Stimulated activated CD4-positive, alpha-beta T cell treated with anti-CD3 and anti-CD28 coated beads, TNF-alpha, amount 100 ng/mL, for 48 hours (primary cell): Measurements from ENCODE around the gene RETREG2.

Experiments
- DNase-seq, 3 donors: peaks; one replicate each; pipeline ENCODE4 v3.0.0-alpha.2; 2020; ENCODE audit warnings: low read depth in 3 of 3

The RETREG2 gene

DNA sequence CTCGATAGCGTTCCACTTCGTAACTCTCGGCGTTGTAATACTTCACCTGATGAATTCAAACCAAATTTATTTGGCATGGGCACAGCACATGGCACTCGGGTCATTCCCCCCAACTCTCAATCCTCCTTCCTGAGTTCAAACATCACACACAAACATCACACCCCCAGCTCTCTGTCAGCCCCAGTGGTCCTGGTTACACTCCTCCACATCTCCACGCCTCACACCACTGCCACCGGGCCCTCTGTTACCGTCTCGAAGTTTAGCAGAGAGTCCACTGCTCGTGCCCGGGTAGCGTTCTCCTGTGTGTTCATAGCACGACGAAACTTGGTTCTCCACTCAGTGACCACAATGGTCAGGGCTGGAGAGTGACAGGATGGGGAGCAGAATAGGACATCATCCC lies 36.1 kb downstream of the RETREG2 start:
- DNase-seq: no peak

DNA sequence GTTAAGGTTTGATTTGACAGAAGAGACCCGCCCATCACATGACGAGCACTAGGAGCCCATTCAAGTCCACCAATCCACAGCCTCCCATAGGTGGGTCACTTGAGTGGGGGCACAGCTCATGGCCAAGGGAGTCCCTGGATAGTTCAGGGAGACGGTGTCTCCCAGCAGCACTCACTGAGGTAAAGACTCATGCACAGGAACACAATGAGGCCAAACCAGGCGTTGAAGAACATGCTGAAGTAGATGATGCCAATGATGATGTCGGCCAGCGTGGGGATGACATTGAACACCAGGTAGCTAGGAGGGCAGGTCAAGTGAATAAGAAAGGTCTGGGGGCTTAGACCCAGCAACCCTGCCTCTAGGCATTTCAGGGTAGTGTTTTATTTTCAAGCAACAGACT lies 36.7 kb downstream of the RETREG2 start:
- no peak for DNase-seq

DNA sequence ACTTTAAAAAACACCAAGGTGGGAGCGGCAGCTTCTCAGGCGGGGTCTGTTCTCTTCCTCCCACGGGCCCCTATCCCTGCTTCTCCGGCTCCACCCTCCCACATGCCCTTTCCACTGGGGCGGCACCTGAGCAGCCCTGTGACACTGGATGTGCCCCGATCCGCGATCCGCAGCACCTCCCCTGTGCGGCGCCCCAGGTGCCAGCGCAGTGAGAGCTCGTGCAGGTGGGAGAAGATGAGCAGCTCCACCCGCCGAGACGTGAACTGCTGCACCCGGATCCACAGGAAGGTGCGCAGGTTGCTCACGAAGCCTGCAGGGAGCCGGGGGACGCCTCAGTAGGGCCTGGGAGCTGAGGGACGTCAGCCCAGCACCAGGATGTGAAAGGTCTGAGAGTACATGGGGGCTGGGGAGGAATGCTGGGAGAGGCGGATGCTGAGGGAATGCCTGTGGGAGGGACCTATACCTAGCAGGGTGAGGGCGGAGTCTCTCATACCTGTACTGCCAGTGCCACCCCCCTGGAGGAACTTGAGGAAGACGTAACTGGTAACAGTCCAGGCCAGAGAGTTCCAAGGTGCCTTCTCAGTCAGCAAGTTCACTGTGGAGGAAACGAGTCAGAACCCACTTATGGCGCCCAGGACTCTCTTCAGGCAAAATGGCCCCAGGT lies 37.9 kb downstream of the RETREG2 start:
- DNase-seq: no peak

- no peak for DNase-seq
These were observed 38.5 kb downstream of the RETREG2 start for GRCh38 chr2:219216535-219216915.

GRCh38 chr2:219218217-219218731 lies 40.2 kb downstream of the RETREG2 start:
- DNase-seq: no peak

DNA sequence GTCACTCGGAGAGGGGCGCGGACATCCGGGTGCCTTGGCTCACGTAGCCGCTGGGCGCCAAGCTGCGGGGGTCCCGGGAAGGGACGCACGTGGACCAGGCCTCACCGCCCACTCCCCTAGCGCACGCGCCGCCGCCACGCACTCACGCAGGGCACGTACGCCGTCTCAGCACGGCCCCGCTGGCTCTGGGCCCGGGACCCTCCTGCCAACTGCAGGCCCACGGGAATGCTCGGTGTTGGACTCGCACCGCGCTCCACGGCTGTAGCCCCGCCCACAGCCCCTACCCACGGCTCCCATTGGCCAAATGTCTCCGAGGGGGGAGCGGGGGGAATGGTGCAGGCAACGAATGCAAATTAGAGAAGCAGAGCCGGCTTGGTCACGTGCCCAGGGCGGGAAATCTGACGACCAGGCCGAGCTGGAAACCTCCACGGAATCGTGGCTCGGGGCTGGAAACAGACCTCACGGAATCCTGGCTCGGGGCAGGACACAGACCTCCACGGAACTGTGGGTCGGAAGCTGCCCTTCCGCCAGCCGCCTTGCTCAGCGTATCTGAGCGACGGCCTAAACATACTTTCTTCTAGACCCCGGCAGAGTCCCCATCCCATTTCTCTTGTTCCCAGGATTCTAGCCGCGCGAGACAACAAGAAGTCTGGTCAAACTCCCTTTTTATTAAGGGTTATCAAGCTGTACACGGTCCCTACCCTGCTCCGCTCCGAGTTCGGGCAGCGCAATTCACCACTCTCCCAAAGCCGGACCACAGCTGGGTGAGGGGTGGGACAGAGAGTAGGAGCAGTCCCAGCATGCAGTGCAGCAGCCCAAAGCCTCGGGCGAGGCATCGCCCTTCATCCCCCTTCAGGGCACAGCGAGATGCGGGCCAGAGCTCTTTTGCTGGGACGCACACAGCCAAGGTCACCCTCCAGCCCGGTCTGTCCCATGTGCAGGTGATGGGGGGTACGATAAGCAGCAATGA lies 40.9 kb downstream of the RETREG2 start, which contains the start of gene ABCB6:
TSS of gene ABCB6 (minus strand) at position 227 of the 970 bp plus-strand sequence. CDS start 285 bp downstream, outside the sequence.
- peak; percentile 69 to 93 (median 85) for DNase-seq

DNA sequence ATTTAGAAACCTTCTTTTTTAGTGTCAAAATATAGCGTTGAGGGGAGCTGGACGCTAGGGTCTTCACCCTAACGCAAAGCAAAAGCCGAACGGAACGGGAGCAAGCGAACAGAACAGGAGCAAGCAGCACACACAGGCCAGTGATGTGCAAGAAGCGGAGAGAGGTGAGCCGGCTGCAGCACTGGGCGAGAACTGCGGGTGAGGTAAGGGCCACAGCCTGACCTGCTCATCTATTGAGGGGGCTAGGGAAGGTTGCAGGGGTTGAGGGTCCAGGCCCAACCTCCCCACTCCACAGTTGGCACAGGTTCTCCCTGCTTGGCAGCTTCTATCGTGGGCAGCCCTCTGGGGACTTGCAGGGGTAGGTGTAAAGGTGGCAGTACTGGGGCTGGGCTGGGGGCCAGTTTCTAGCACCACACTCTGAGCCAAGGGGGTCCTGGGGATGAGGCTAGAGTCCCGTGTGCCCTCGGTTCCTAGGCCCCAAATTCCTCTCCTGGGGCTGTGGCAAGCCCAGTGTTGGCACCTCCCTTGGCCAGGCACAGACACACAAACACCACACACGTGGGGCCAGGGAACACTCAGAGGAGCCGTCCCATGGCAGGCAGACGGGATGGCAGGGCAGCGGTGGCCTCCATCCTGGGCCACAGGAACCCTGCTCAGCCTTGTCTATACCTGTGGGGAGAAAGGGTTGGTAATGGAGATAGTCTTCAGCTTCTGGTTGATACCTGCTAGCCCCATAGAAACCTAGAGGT lies 41.9 kb downstream of the RETREG2 start:
- DNase-seq: no peak

- no peak for DNase-seq
These were observed 42.8 kb downstream of the RETREG2 start for GRCh38 chr2:219220652-219221402.

- no peak for DNase-seq
These were observed 44.0 kb downstream of the RETREG2 start for GRCh38 chr2:219221957-219222518.

DNA sequence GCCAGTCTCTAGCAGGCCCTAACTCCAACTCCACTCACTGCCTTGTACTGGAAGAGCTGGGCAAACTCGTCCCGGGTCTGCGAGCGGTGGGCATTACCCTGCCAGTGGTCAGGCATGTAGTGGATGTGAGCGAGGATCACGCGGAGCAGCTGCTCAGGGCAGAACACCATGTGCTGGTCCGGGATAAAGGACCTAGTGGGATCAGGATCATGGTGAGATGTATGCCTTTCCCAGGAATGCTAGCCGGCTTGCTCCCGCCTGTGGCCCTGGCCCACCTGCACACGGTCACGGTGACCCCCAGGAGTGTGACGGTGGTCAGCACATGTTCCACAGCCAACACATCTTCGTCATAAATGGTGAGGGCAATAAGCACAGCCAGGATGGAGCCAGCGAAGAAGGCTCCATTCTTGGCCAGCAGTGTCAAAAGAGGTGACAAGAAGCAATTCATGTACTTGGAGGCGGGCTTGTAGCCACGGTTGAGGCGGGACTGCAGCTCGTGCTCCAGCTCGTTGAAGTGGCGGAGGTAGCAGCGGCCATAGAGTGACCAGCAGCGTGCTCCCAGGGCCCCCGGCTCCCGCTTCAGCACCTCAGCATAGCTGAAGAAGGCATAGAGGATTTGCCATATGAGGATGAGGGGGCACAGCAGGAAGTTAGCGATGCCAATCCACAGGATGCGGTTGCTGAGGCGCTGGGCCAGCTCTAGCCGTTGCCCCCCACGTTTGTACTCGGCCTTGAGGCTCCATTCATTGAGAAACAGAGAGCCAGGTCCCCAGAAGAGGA lies 45.9 kb downstream of the RETREG2 start:
- DNase-seq: no peak

DNA sequence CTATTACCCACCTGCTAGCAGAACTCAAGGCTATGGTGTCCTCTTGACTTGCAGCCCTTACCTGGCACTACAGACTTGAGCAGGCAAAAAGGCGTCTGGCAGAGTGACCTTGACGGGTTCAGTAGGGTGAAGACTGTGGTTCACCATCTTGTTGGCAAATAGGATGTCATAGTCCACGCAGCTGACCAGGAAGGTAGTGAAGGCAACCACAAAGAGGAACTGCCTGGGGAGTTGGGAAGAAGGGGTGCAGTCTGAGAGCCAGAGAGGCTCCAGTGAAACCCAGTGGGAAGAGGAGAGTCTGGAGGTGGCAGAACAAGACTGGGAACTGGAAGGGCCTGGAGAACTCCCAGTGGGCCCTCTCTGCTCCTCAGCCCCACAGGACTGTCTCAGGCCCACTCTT lies 47.3 kb downstream of the RETREG2 start:
- DNase-seq: no peak

DNA sequence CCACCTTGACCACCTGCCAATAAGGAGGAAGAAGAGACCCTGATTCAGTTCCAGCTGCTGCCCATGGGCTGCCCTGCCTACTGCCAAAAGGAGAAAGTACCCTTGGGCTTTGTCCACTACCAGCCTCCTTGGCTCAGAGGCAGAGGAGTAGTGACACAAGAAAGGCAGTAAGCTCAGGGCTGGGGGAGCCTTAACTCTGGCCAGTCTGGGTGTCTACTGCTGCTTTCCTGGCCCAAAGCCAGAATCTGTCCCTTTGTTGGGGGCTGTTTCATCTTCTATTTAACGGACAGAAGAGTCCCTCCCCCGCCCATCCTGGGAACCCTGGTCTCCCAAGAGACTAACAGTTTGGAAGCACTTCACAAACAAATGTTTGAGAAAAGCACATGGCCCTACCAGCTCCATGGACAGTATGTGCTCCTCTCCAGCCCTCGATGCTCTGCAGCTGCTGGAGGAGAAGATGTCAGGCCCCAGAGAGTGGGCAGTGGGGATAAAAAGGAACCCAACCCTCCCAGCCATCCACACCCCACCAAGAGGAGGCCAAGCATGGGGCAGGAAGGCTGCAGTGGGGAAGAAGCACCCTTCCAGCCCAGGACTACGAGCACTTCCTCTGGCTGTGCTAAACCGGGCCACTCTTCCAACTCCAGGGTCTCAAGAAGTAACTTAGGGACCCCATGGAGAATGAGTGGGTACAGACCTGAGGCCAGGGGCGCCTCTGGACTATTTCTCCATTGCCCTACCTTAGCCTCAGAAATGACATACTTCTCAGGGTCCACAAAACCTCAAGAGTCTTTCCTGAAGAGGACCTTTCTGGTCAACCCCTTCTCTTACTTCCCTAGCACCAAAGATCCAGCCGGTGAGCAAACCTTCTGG lies 50.2 kb downstream of the RETREG2 start:
- DNase-seq: no peak

DNA sequence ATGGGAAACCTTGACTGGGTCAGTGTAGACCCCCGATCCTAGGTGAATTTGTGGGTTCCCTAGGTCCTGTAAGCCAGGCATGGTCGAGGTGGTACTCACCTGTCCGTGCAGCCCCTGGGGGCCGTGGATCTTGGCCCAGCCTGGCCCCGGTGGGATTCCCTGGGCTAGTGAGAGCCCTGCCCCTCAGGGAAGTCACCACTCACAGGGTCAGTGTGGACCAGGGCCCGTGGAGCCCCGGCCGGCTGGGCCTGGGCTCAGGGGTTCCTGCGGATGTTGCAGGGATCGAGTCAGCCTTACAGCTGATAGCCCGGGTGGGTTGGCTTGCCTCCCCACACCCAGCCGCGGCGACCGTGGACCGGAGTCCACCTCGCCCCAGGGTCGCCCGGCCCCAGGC lies 50.8 kb downstream of the RETREG2 start:
- DNase-seq: no peak

DNA sequence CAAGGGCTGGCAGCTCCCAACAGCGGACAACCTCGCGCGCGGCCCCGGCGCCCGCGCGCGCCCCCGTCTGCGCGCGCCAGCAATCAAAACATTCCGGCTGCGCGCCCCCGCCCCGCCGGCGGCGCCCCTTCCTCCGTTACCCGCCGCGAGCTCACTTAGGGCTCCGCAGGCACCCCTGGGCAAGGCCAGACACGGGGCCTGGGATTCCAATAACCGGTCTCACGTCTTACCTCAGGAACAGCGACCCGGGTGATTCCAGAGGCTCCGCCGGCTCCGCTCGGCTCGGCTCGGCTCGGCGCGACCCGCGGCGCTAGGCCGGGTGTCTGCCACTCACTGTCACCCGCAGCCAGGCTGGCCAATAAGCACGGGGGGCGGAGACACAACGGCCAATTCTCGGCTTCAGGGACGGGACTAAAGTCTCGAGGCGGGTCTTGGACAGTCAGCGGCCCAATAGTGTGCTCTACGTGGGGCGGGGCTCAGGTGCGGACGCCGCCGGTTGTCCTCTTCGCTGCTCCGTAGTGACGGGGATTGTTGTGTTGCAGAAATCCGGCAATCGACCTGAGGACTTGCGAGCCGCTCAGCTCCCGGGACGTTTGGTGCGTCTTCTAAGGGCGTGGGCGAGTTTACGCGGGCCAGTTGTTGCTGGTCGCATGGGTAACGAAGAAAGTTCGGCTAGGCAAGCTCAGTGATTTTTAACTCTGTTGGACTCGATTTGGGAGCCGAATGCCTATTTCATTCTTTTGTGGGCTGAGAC lies 51.4 kb downstream of the RETREG2 start, which contains the start of the genes ANKZF1 and ATG9A:
TSS of gene ANKZF1 (plus strand) at position 502 of the 754 bp plus-strand sequence. CDS start 452 bp downstream, outside the sequence.
TSS of gene ATG9A (minus strand) at position 332 of the 754 bp plus-strand sequence. CDS start 1,612 bp downstream, outside the sequence.
- DNase-seq: peak; percentile 95 to 99 (median 97)

DNA sequence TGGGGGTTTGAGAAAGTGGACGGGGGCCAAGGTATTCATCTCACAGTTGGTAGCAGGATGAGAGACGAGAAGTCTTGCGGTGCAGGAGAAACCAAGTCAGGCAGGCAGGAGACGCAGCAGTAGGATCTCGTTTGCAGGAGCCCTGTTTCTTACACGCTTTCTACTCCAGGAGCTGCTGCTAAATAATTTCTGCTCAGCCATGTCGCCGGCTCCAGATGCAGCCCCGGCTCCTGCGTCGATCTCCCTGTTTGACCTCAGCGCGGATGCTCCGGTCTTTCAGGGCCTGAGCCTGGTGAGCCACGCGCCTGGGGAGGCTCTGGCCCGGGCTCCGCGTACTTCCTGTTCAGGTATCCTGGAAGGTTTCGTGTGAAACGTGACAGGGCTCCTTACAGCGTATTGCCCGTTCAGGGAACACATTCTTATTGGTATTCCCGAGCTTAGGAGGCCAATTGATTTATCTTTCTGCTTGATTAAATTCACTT lies 52.0 kb downstream of the RETREG2 start:
- peak in 2 of 3 donors; percentile 28 to 55 for DNase-seq

- no peak for DNase-seq
These were observed 56.3 kb downstream of the RETREG2 start for GRCh38 chr2:219234331-219234730.
